HepG2 (cell line): ENCODE results near the gene PDCD2. TPM values are rescaled to one million over a fixed set of nuclear protein-coding genes. Genes with fewer than 3 reads are reported as not detected.

Source experiments
- ATRX ChIP-seq: sonication (generic); formaldehyde crosslinking; IDR thresholded peaks from 2 replicates; pipeline ENCODE4 v1.4.0; 2020; ENCODE audit warnings: missing genetic modification reagents, borderline replicate concordance
- BRCA1 ChIP-seq: sonication (generic); formaldehyde crosslinking; IDR thresholded peaks from 2 replicates; pipeline ENCODE4 v1.4.0; 2020; ENCODE audit warnings: missing genetic modification reagents
- CENPT ChIP-seq: sonication (generic); formaldehyde crosslinking; IDR thresholded peaks from 2 replicates; pipeline ENCODE4 v1.8.0; 2022; ENCODE audit warnings: low read depth, mild to moderate bottlenecking, moderate library complexity, missing genetic modification reagents
- DNMT1 ChIP-seq: sonication (generic); formaldehyde crosslinking; IDR thresholded peaks from 2 replicates; pipeline ENCODE4 v1.5.1; 2020; ENCODE audit warnings: mild to moderate bottlenecking, missing genetic modification reagents
- HNF4G ChIP-seq, 2 experiments: sonication (generic) in 1 of 2; formaldehyde crosslinking in 1 of 2; IDR thresholded peaks; 2 replicates each; pipeline versions ENCODE4 v1.4.0 to v1.6.1; 2011 to 2020; ENCODE audit warnings: borderline replicate concordance in 2 of 2, low read depth in 2 of 2, mild to moderate bottlenecking in 2 of 2, low read length in 1 of 2, missing genetic modification reagents in 1 of 2, moderate library complexity in 1 of 2
- MED8 ChIP-seq: sonication (generic); formaldehyde crosslinking; IDR thresholded peaks from 2 replicates; pipeline ENCODE4 v1.8.1; 2023; ENCODE audit warnings: mild to moderate bottlenecking, missing genetic modification reagents; ENCODE audit not compliant: insufficient replicate concordance
- NFKB2 ChIP-seq: sonication (generic); formaldehyde crosslinking; IDR thresholded peaks from 2 replicates; pipeline ENCODE4 v1.4.0; 2020; ENCODE audit warnings: missing genetic modification reagents, borderline replicate concordance
- NPAS2 ChIP-seq: sonication (generic); formaldehyde crosslinking; IDR thresholded peaks from 2 replicates; pipeline ENCODE4 v1.8.0; 2022; ENCODE audit warnings: mild to moderate bottlenecking, missing genetic modification reagents, borderline replicate concordance
- UBTF ChIP-seq: sonication (generic); formaldehyde crosslinking; IDR thresholded peaks from 2 replicates; pipeline ENCODE4 v1.4.0; 2020; ENCODE audit warnings: mild to moderate bottlenecking, missing genetic modification reagents
- ZMYM4 ChIP-seq: sonication (generic); formaldehyde crosslinking; IDR thresholded peaks from 2 replicates; pipeline ENCODE4 v1.8.1; 2023; ENCODE audit warnings: mild to moderate bottlenecking, missing genetic modification reagents
- ZNF230 ChIP-seq: sonication (generic); formaldehyde crosslinking; IDR thresholded peaks from 2 replicates; pipeline ENCODE4 v1.4.0; 2020; ENCODE audit warnings: mild to moderate bottlenecking, missing genetic modification reagents
- ZNF446 ChIP-seq: sonication (generic); formaldehyde crosslinking; IDR thresholded peaks from 2 replicates; pipeline ENCODE4 v1.5.0; 2020; ENCODE audit warnings: mild to moderate bottlenecking, missing genetic modification reagents
- ZNF503 ChIP-seq: sonication (generic); formaldehyde crosslinking; IDR thresholded peaks from 2 replicates; pipeline ENCODE4 v1.4.0; 2020; ENCODE audit warnings: missing genetic modification reagents
- ZNF883 ChIP-seq: sonication (generic); formaldehyde crosslinking; IDR thresholded peaks from 2 replicates; pipeline ENCODE4 v1.5.1; 2020; ENCODE audit warnings: mild to moderate bottlenecking, missing genetic modification reagents; ENCODE audit errors: not compliant biosample characterization
- polyA plus RNA-seq, 8 experiments: library from polyadenylated mRNA; depleted of rRNA in 3 of 8; stranded (reverse) in 7 of 8; unstranded in 1 of 8; fragments of >200 nt; fragmentation: Illumina TruSeq in 4 of 8; extraction: Trizol in 4 of 8; gene quantifications; 2 replicates each; pipeline versions ENCODE4 v1.2.1 to v1.2.3, GENCODE V29; 2011 to 2016; ENCODE audit warnings: low read depth in 4 of 8, missing spikeins in 1 of 8, mixed read lengths in 1 of 8; ENCODE audit not compliant: insufficient read depth in 1 of 8
- total RNA-seq, 5 experiments: library from RNA; depleted of rRNA; stranded (reverse); fragments of >200 nt; fragmentation: Illumina TruSeq; extraction: Trizol; gene quantifications; 2 replicates each; pipeline ENCODE4 v1.2.3, GENCODE V29; 2016; ENCODE audit warnings: low read depth in 1 of 5
- TF ChIP-seq, protein P1 (sequence below): sonication (generic); formaldehyde crosslinking; IDR thresholded peaks from 2 replicates; pipeline ENCODE4 v1.9.0; 2022; ENCODE audit warnings: low read depth, missing genetic modification reagents
- TF ChIP-seq, protein P2 (sequence below): sonication (generic); formaldehyde crosslinking; IDR thresholded peaks from 2 replicates; pipeline ENCODE4 v1.4.0; 2020; ENCODE audit warnings: missing genetic modification reagents, borderline replicate concordance

Gene PDCD2
- total and polyA plus RNA-seq, 2 of the 13 experiments (the other 11 are each of a cell fraction or from before 2014, with no cell fraction given), result 83.6 to 133 TPM

GRCh38 chr6:170552765-170553533, 31.5 kb downstream of the PDCD2 start, which contains the start of gene PSMB1 (continued):
- peak; percentile 39; the same call in 1 of the 2 replicates for TF ChIP-seq ZNF503 (CRISPR knock-in tag)
- peak; percentile 52; the same call in 1 of the 2 replicates for TF ChIP-seq HNF4G (IDR thresholded peaks at IDR 0.05; ENCODE audit: borderline replicate concordance, low read depth, low read length)
- TF ChIP-seq HNF4G (CRISPR knock-in tag; IDR thresholded peaks at IDR 0.05; ENCODE audit: borderline replicate concordance, low read depth), result peak; percentile 50; the same call in 1 of the 2 replicates
- peak; percentile 94 for TF ChIP-seq ZMYM4 (CRISPR knock-in tag)
- no peak for TF ChIP-seq ATRX
- TF ChIP-seq UBTF (CRISPR knock-in tag), result peak; percentile 82
- peak; percentile 97 for TF ChIP-seq ZNF883 (CRISPR knock-in tag)
- 0 out of 2 replicates have a peak, but pooled peaks have one; percentile 44 for TF ChIP-seq CENPT (CRISPR knock-in tag)
- no peak for TF ChIP-seq NPAS2
- TF ChIP-seq, protein P1, sequence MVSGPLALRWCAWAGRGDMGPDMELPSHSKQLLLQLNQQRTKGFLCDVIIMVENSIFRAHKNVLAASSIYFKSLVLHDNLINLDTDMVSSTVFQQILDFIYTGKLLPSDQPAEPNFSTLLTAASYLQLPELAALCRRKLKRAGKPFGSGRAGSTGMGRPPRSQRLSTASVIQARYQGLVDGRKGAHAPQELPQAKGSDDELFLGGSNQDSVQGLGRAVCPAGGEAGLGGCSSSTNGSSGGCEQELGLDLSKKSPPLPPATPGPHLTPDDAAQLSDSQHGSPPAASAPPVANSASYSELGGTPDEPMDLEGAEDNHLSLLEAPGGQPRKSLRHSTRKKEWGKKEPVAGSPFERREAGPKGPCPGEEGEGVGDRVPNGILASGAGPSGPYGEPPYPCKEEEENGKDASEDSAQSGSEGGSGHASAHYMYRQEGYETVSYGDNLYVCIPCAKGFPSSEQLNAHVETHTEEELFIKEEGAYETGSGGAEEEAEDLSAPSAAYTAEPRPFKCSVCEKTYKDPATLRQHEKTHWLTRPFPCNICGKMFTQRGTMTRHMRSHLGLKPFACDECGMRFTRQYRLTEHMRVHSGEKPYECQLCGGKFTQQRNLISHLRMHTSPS (CRISPR knock-in tag), result no peak
- TF ChIP-seq, protein P2, sequence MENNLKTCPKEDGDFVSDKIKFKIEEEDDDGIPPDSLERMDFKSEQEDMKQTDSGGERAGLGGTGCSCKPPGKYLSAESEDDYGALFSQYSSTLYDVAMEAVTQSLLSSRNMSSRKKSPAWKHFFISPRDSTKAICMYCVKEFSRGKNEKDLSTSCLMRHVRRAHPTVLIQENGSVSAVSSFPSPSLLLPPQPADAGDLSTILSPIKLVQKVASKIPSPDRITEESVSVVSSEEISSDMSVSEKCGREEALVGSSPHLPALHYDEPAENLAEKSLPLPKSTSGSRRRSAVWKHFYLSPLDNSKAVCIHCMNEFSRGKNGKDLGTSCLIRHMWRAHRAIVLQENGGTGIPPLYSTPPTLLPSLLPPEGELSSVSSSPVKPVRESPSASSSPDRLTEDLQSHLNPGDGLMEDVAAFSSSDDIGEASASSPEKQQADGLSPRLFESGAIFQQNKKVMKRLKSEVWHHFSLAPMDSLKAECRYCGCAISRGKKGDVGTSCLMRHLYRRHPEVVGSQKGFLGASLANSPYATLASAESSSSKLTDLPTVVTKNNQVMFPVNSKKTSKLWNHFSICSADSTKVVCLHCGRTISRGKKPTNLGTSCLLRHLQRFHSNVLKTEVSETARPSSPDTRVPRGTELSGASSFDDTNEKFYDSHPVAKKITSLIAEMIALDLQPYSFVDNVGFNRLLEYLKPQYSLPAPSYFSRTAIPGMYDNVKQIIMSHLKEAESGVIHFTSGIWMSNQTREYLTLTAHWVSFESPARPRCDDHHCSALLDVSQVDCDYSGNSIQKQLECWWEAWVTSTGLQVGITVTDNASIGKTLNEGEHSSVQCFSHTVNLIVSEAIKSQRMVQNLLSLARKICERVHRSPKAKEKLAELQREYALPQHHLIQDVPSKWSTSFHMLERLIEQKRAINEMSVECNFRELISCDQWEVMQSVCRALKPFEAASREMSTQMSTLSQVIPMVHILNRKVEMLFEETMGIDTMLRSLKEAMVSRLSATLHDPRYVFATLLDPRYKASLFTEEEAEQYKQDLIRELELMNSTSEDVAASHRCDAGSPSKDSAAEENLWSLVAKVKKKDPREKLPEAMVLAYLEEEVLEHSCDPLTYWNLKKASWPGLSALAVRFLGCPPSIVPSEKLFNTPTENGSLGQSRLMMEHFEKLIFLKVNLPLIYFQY, result peak; percentile 36; the same call in 1 of the 2 replicates
- TF ChIP-seq ZNF446, result no peak
- TF ChIP-seq NFKB2 (CRISPR knock-in tag), result peak; percentile 93; the same call in 1 of the 2 replicates
- 0 out of 2 replicates have a peak, but pooled peaks have one; percentile 72 for TF ChIP-seq DNMT1
- TF ChIP-seq ZNF230, result peak; percentile 91; the same call in 1 of the 2 replicates
- peak; percentile 94 for TF ChIP-seq BRCA1 (CRISPR knock-in tag)
- TF ChIP-seq MED8, result peak; percentile 53
